ENCODE measurements around the gene SLC23A3. TPM values are rescaled to one million over a fixed set of nuclear protein-coding genes. Genes with fewer than 3 reads are reported as not detected.
A peak's percentile ranks its signal among the peaks of the same experiment; 100 is the strongest.

SLC23A3 gene
- polyA plus RNA-seq, 3 donors: 1.1 TPM; not detected in 2

DNA sequence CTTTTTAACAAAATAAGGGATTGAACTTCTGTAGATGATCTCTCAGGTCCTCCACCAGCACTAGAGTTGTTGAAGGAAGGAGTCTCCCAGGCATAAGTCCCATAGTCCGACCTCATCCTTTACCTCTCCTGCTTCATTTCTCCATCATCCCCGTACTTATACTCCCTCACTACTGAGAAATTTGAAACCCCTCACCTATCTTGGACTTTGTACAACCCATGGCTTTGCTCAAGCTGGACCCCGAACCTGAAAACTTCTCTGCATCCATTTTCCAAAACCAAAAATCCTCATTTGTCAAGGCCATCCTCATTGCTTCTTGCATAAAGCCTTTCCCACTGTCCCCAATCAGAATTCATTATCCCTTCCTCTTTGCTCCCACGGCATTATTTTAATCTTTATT, 8.7 kb downstream of the SLC23A3 start:
- Histone ChIP-seq H2AFZ (ENCODE audit: insufficient read depth, low read depth, low read length, poor library complexity, severe bottlenecking) (peak overlapping the region; percentile 80), H3K4me1 (ENCODE audit: control insufficient read depth in 1 of 2, insufficient read depth in 2 of 2, low read length in 2 of 2) (peaks cover 15 to 18% of the 10 kb centered on the region in 2 donors), H3K4me2 (replicated peaks; ENCODE audit: extremely low read depth, low read length, poor library complexity, severe bottlenecking) (peak overlapping the region; percentile 79), H4K20me1 (ENCODE audit: insufficient read depth, low read length) (no peaks in the 10 kb centered on the region), H3K9me3 (replicated peaks in 1 of 2; ENCODE audit: control insufficient read depth in 1 of 2, insufficient read depth in 1 of 2, low read length in 2 of 2) (no peaks in the 10 kb centered on the region), H3K4me3 (replicated peaks in 1 of 3; ENCODE audit: low read depth in 2 of 3, low read length in 3 of 3) (peak overlapping the region; percentile 60 to 87 (median 80)), H3K27ac (ENCODE audit: low read depth in 1 of 2, low read length in 2 of 2) (peak overlapping the region; percentile 71 to 81), H3K36me3 (replicated peaks in 1 of 2; ENCODE audit: control insufficient read depth in 1 of 2, insufficient read depth in 2 of 2, low read length in 2 of 2) (peaks cover 11 to 21% of the 10 kb centered on the region in 2 donors), H3K79me2 (ENCODE audit: insufficient read depth, low read length) (no peaks in the 10 kb centered on the region), H3K27me3 (ENCODE audit: control insufficient read depth in 2 of 2, insufficient read depth in 2 of 2, low read length in 2 of 2) (no peaks in the 10 kb centered on the region), H3K9ac (ENCODE audit: insufficient read depth, low read length, poor library complexity, severe bottlenecking) (peak overlapping the region; percentile 68)
- peak overlapping the region in 5 of 7 donors; percentile 87 to 96 (median 92) for H3K27ac Mint-ChIP-seq
- TF ChIP-seq, protein P1, sequence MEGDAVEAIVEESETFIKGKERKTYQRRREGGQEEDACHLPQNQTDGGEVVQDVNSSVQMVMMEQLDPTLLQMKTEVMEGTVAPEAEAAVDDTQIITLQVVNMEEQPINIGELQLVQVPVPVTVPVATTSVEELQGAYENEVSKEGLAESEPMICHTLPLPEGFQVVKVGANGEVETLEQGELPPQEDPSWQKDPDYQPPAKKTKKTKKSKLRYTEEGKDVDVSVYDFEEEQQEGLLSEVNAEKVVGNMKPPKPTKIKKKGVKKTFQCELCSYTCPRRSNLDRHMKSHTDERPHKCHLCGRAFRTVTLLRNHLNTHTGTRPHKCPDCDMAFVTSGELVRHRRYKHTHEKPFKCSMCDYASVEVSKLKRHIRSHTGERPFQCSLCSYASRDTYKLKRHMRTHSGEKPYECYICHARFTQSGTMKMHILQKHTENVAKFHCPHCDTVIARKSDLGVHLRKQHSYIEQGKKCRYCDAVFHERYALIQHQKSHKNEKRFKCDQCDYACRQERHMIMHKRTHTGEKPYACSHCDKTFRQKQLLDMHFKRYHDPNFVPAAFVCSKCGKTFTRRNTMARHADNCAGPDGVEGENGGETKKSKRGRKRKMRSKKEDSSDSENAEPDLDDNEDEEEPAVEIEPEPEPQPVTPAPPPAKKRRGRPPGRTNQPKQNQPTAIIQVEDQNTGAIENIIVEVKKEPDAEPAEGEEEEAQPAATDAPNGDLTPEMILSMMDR (IDR thresholded peaks at IDR 0.05): no peak
- peak overlapping the region; percentile 93 for H3K4me3 Mint-ChIP-seq
- intact Hi-C loops (cut with micrococcal nuclease): loop anchor here (2.0 to 10.0 kb wide), 5 partner anchors 50 to 334 kb away; partner anchors contain the start of genes DNPEP (in 1 of the 2) and GMPPA (in 1 of the 2)
- H3K4me1 Mint-ChIP-seq: peaks cover 17% of the 10 kb centered on the region
- DNase-seq: no peak
- H3K27me3 Mint-ChIP-seq (ENCODE audit: low read depth in 3 of 3): peaks cover 0 to 8% (median 2%) of the 10 kb centered on the region in 3 donors
- 100% methylated on average over 3 of the region's 4 CpGs for WGBS (ENCODE audit: insufficient coverage)
- peaks cover 24 to 29% of the 10 kb centered on the region in 2 donors for H3K36me3 Mint-ChIP-seq
- no peaks in the 10 kb centered on the region for H3K9me3 Mint-ChIP-seq

DNA sequence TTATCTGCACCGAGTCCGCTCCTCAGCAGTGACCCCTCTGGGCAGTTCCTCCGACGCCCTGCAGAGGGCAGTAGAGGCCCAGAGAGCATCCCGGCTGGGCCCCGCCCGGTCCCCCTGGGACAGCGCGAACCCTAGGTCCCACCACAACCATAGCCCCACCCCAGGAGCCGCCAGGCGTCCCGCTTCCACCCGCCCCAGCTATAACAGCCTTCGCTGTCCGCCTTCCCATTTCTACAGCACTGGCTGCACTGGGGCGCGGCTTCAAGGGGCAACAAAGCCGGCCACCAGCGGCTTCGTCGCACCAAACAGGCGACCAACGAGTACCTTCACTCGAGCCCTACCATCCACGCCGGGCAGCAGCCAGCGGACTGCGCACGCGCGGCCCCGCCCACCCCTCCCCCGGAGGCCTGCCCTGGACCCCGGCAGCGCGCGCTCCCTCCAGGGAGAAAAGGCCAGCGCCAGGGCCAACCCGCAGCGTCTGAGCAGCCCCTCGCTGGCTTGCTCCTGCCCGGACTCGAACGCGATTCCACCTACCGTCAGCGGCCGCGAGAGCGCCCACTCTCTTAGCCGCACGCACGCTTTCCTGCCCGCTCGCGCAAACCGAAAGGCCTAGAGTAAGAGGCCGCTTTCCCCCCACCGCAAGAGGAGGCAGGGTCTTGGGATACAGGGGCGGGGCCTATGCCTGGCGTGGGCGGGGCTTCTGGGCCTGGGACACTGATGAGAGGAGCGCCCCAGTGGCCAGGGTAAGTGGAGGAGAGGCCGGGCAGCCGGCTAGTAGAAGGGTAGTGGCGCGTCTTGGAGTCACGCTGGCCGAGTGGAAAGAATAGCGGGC, 9.4 kb downstream of the SLC23A3 start, which contains the start of gene NHEJ1:
Gene NHEJ1, minus strand, starts transcription at position 630 of the 832 bp plus-strand sequence. CDS start 2,453 bp downstream, outside the sequence.
- Histone ChIP-seq H2AFZ (ENCODE audit: insufficient read depth, low read depth, low read length, poor library complexity, severe bottlenecking) (peak within 1 kb of the TSS; percentile 80), H3K36me3 (replicated peaks in 1 of 2; ENCODE audit: control insufficient read depth in 1 of 2, insufficient read depth in 2 of 2, low read length in 2 of 2) (peaks cover 12 to 21% of the 10 kb centered on the region in 2 donors), H3K4me2 (replicated peaks; ENCODE audit: extremely low read depth, low read length, poor library complexity, severe bottlenecking) (peak within 1 kb of the TSS; percentile 79), H3K4me1 (ENCODE audit: control insufficient read depth in 1 of 2, insufficient read depth in 2 of 2, low read length in 2 of 2) (peaks cover 15 to 18% of the 10 kb centered on the region in 2 donors), H3K4me3 (replicated peaks in 1 of 3; ENCODE audit: low read depth in 2 of 3, low read length in 3 of 3) (peak within 1 kb of the TSS; percentile 60 to 87 (median 80)), H3K9me3 (replicated peaks in 1 of 2; ENCODE audit: control insufficient read depth in 1 of 2, insufficient read depth in 1 of 2, low read length in 2 of 2) (no peaks in the 10 kb centered on the region), H3K9ac (ENCODE audit: insufficient read depth, low read length, poor library complexity, severe bottlenecking) (peak within 1 kb of the TSS; percentile 68), H3K79me2 (ENCODE audit: insufficient read depth, low read length) (no peaks in the 10 kb centered on the region), H4K20me1 (ENCODE audit: insufficient read depth, low read length) (no peaks in the 10 kb centered on the region), H3K27ac (ENCODE audit: low read depth in 1 of 2, low read length in 2 of 2) (peak within 1 kb of the TSS; percentile 71 to 81), H3K27me3 (ENCODE audit: control insufficient read depth in 2 of 2, insufficient read depth in 2 of 2, low read length in 2 of 2) (no peaks in the 10 kb centered on the region)
- Mint-ChIP-seq H3K4me3 (peak within 1 kb of the TSS; percentile 93), H3K27me3 (ENCODE audit: low read depth in 3 of 3) (peaks cover 0 to 5% (median 2%) of the 10 kb centered on the region in 3 donors), H3K4me1 (peaks cover 17% of the 10 kb centered on the region), H3K27ac (peak within 1 kb of the TSS; percentile 87 to 97 (median 95)), H3K9me3 (no peaks in the 10 kb centered on the region), H3K36me3 (peaks cover 25 to 27% of the 10 kb centered on the region in 2 donors)
- intact Hi-C loops (cut with micrococcal nuclease): loop anchor here (2.0 to 10.0 kb wide), 5 partner anchors 50 to 334 kb away; partner anchors contain the start of genes DNPEP (in 1 of the 2) and GMPPA (in 1 of the 2)
- peak; percentile 85 to 92 (median 89) for DNase-seq
- TF ChIP-seq, protein P1 (IDR thresholded peaks at IDR 0.05): peak; percentile 99
- under 1% methylated on average over 58 of the region's 70 CpGs for WGBS (ENCODE audit: insufficient coverage)
